HepG2 (cell line): ENCODE data around the gene GPS2. TPM values are rescaled to one million over a fixed set of nuclear protein-coding genes. Genes with fewer than 3 reads are reported as not detected.

Source experiments
- ARID4A ChIP-seq: sonication (generic); formaldehyde crosslinking; IDR thresholded peaks from 2 replicates; pipeline ENCODE4 v1.5.0; 2020; ENCODE audit warnings: mild to moderate bottlenecking, missing genetic modification reagents, borderline replicate concordance
- ATF3 ChIP-seq: sonication (generic); formaldehyde crosslinking; IDR thresholded peaks from 2 replicates; pipeline ENCODE4 v1.4.0; 2020; ENCODE audit warnings: missing genetic modification reagents
- FLYWCH1 ChIP-seq: sonication (generic); formaldehyde crosslinking; IDR thresholded peaks from 2 replicates; pipeline ENCODE4 v1.8.1; 2023; ENCODE audit warnings: mild to moderate bottlenecking, missing genetic modification reagents
- GTF3A ChIP-seq: sonication (generic); formaldehyde crosslinking; conservative IDR thresholded peaks from 2 replicates; pipeline ENCODE4 v1.4.0; 2020; ENCODE audit warnings: mild to moderate bottlenecking, missing genetic modification reagents
- HDAC6 ChIP-seq: fragments of 200-600 bp; sonication (generic); IDR thresholded peaks from 2 replicates; pipeline ENCODE4 v1.7.0; 2017; ENCODE audit warnings: mild to moderate bottlenecking, antibody characterized with exemption, low read length, low read depth
- HNRNPH1 ChIP-seq: fragments of 200-400 bp; formaldehyde crosslinking; optimal IDR thresholded peaks from 2 replicates; pipeline ENCODE3; 2017; ENCODE audit warnings: mild to moderate bottlenecking, low read depth, low read length
- JUNB ChIP-seq: sonication (generic); formaldehyde crosslinking; IDR thresholded peaks from 2 replicates; pipeline ENCODE4 v1.8.0; 2022; ENCODE audit warnings: missing genetic modification reagents, mild to moderate bottlenecking, borderline replicate concordance
- NFRKB ChIP-seq: fragments of 450-650 bp; IDR thresholded peaks from 2 replicates; pipeline ENCODE4 v1.6.1; 2017
- POLR2AphosphoS2 ChIP-seq: IDR thresholded peaks from 2 replicates; pipeline ENCODE4 v1.6.1; 2011; ENCODE audit warnings: low read depth, low read length, improper control_type of control experiment
- SAP130 ChIP-seq: IDR thresholded peaks from 2 replicates; pipeline ENCODE4 v1.6.1; 2016; ENCODE audit warnings: low read depth
- TRIM22 ChIP-seq: fragments of 450-650 bp; IDR thresholded peaks from 2 replicates; pipeline ENCODE4 v1.6.1; 2017
- ZFY ChIP-seq: sonication (generic); formaldehyde crosslinking; IDR thresholded peaks from 2 replicates; pipeline ENCODE4 v1.4.0; 2020; ENCODE audit warnings: missing genetic modification reagents
- ZNF407 ChIP-seq: sonication (generic); formaldehyde crosslinking; IDR thresholded peaks from one replicate; pipeline ENCODE4 v1.5.1; 2020; ENCODE audit warnings: mild to moderate bottlenecking, missing genetic modification reagents; ENCODE audit errors: not compliant biosample characterization
- ZNF614 ChIP-seq: IDR thresholded peaks from 2 replicates; pipeline ENCODE4 v1.6.1; 2018; ENCODE audit warnings: missing biosample characterization, missing genetic modification reagents, inconsistent platforms, borderline replicate concordance
- ZNF660 ChIP-seq: sonication (generic); formaldehyde crosslinking; IDR thresholded peaks from 2 replicates; pipeline ENCODE4 v1.5.1; 2020; ENCODE audit warnings: mild to moderate bottlenecking, low read depth, missing genetic modification reagents, borderline replicate concordance
- polyA plus RNA-seq, 8 experiments: library from polyadenylated mRNA; depleted of rRNA in 3 of 8; stranded (reverse) in 7 of 8; unstranded in 1 of 8; fragments of >200 nt; fragmentation: Illumina TruSeq in 4 of 8; extraction: Trizol in 4 of 8; gene quantifications; 2 replicates each; pipeline versions ENCODE4 v1.2.1 to v1.2.3, GENCODE V29; 2011 to 2016; ENCODE audit warnings: low read depth in 4 of 8, missing spikeins in 1 of 8, mixed read lengths in 1 of 8; ENCODE audit not compliant: insufficient read depth in 1 of 8
- total RNA-seq, 5 experiments: library from RNA; depleted of rRNA; stranded (reverse); fragments of >200 nt; fragmentation: Illumina TruSeq; extraction: Trizol; gene quantifications; 2 replicates each; pipeline ENCODE4 v1.2.3, GENCODE V29; 2016; ENCODE audit warnings: low read depth in 1 of 5

Gene GPS2
- total and polyA plus RNA-seq, 2 of the 13 experiments (the other 11 are each of a cell fraction or from before 2014, with no cell fraction given): 58.0 to 59.4 TPM

GRCh38 chr17:7293816-7294613 lies 21.1 kb downstream of the GPS2 start (continued):
- TF ChIP-seq ZNF407 (CRISPR knock-in tag) (no peak), ATF3 (CRISPR knock-in tag) (no peak), HDAC6 (no peak), ZNF614 (CRISPR knock-in tag) (no peak), POLR2AphosphoS2 (no peak), TRIM22 (no peak), JUNB (CRISPR knock-in tag) (no peak), ZNF660 (no peak), SAP130 (peak; percentile 35; the same call in 1 of the 2 replicates), ZFY (CRISPR knock-in tag) (no peak), NFRKB (no peak), GTF3A (CRISPR knock-in tag) (no peak), HNRNPH1 (no peak), ARID4A (no peak), FLYWCH1 (CRISPR knock-in tag) (no peak)
